ENCODE results near the gene GPRIN3.

GRCh38 chr4:89267392-89267791 lies 40.2 kb downstream of the GPRIN3 start:
- no peak for TF ChIP-seq CTCF (optimal IDR thresholded peaks at IDR 0.05 in 1 of 3, IDR thresholded peaks at IDR 0.05 in 1 of 3, conservative IDR thresholded peaks at IDR 0.05 in 1 of 3; ENCODE audit: extremely low read depth in 1 of 3, insufficient read depth in 2 of 3, low read length in 3 of 3)
- TF ChIP-seq EZH2 (IDR thresholded peaks at IDR 0.05; ENCODE audit: low read length), result no peak

Measured in keratinocyte (primary cell).